Measurements from ENCODE around the gene EPHA8. TPM values are rescaled to one million over a fixed set of nuclear protein-coding genes. Genes with fewer than 3 reads are reported as not detected.

EPHA8 gene
- total RNA-seq, 1 experiment from 2014 or later = not detected

- DNase-seq (ENCODE audit: low read depth) = no peak
Observed at GRCh38 chr1:22592919-22593790, 29.9 kb downstream of the EPHA8 start.

GRCh38 chr1:22594396-22594795 lies 31.1 kb downstream of the EPHA8 start:
- DNase-seq (ENCODE audit: low read depth) = no peak

GRCh38 chr1:22595108-22595507 lies 31.8 kb downstream of the EPHA8 start:
- no peak for DNase-seq (ENCODE audit: low read depth)

GRCh38 chr1:22597301-22597965 lies 34.1 kb downstream of the EPHA8 start:
- DNase-seq (ENCODE audit: low read depth) = no peak

- DNase-seq (ENCODE audit: low read depth) = no peak
Observed at GRCh38 chr1:22597996-22598395, 34.7 kb downstream of the EPHA8 start.

GRCh38 chr1:22598736-22599135 lies 35.4 kb downstream of the EPHA8 start:
- DNase-seq (ENCODE audit: low read depth) = no peak

- DNase-seq (ENCODE audit: low read depth) = peak; percentile 48
Observed at GRCh38 chr1:22600071-22600816, 37.0 kb downstream of the EPHA8 start.

GRCh38 chr1:22600817-22601605 lies 37.7 kb downstream of the EPHA8 start:
- no peak for DNase-seq (ENCODE audit: low read depth)

GRCh38 chr1:22601610-22602009 lies 38.3 kb downstream of the EPHA8 start:
- no peak for DNase-seq (ENCODE audit: low read depth)

GRCh38 chr1:22602060-22602740 lies 38.9 kb downstream of the EPHA8 start:
- no peak for DNase-seq (ENCODE audit: low read depth)

GRCh38 chr1:22606161-22606560 lies 42.9 kb downstream of the EPHA8 start:
- no peak for DNase-seq (ENCODE audit: low read depth)

- DNase-seq (ENCODE audit: low read depth) = no peak
Observed at GRCh38 chr1:22607154-22607553, 43.9 kb downstream of the EPHA8 start.

- DNase-seq (ENCODE audit: low read depth) = no peak
Observed at GRCh38 chr1:22608361-22608760, 45.1 kb downstream of the EPHA8 start.

- no peak for DNase-seq (ENCODE audit: low read depth)
Observed at GRCh38 chr1:22609291-22609690, 46.0 kb downstream of the EPHA8 start.

- peak; percentile 59 for DNase-seq (ENCODE audit: low read depth)
Observed at GRCh38 chr1:22611530-22611947, 48.2 kb downstream of the EPHA8 start.

- no peak for DNase-seq (ENCODE audit: low read depth)
Observed at GRCh38 chr1:22612671-22613571, 49.6 kb downstream of the EPHA8 start.

GRCh38 chr1:22613572-22613918 lies 50.3 kb downstream of the EPHA8 start:
- DNase-seq (ENCODE audit: low read depth) = no peak

GRCh38 chr1:22613951-22614350 lies 50.7 kb downstream of the EPHA8 start:
- DNase-seq (ENCODE audit: low read depth) = no peak

- DNase-seq (ENCODE audit: low read depth) = no peak
Observed at GRCh38 chr1:22615886-22616285, 52.6 kb downstream of the EPHA8 start.

- no peak for DNase-seq (ENCODE audit: low read depth)
Observed at GRCh38 chr1:22616571-22616970, 53.3 kb downstream of the EPHA8 start.

Data from M059J (cell line).